Measurements from ENCODE around the gene SGMS1. TPM values are rescaled to one million over a fixed set of nuclear protein-coding genes. Genes with fewer than 3 reads are reported as not detected.

Gene SGMS1
- total and polyA plus RNA-seq, 2 donors (not counting 1 experiment from before 2014, with no cell fraction given) = 10.0 to 43.5 TPM

- H3K4me3 Mint-ChIP-seq = no peak overlapping the region
- ChIA-PET POLR2A (no interaction called here), CTCF (interaction anchor here (1.2 kb wide), 1 partner anchor 102 kb away, joined by 4 read pairs; no protein-coding TSS in a partner anchor)
Measured at GRCh38 chr10:50551894-50552293, 71.9 kb downstream of the SGMS1 start.

More at GRCh38 chr10:50551894-50552293, 71.9 kb downstream of the SGMS1 start:
- Histone ChIP-seq H3K79me2 (ENCODE audit: control insufficient read depth, insufficient read depth, low read length) (peaks cover 91% of the 10 kb centered on the region), H3K4me2 (replicated peaks; ENCODE audit: low read depth, low read length, poor library complexity, severe bottlenecking) (no peak overlapping the region), H3K27ac (ENCODE audit: low read length in 2 of 2) (no peak overlapping the region), H3K9ac (ENCODE audit: low read length) (no peak overlapping the region), H4K20me1 (ENCODE audit: control insufficient read depth, insufficient read depth, low read length, poor library complexity, severe bottlenecking) (peaks cover 32% of the 10 kb centered on the region), H2AFZ (ENCODE audit: insufficient read depth, low read depth, low read length, poor library complexity, severe bottlenecking) (no peak overlapping the region), H3K27me3 (replicated peaks in 1 of 4; ENCODE audit: control extremely low read depth in 1 of 4, control insufficient read depth in 3 of 4, insufficient read depth in 4 of 4, low read length in 3 of 4) (no peaks in the 10 kb centered on the region), H3K4me1 (ENCODE audit: control insufficient read depth in 2 of 2, insufficient read depth in 2 of 2, low read length in 2 of 2) (peaks cover 7 to 13% of the 10 kb centered on the region in 2 donors), H3K36me3 (replicated peaks in 1 of 2; ENCODE audit: control extremely low read depth in 1 of 2, control insufficient read depth in 1 of 2, extremely low read depth in 1 of 2, insufficient read depth in 2 of 2, low read length in 1 of 2) (no peaks in the 10 kb centered on the region), H3K9me3 (ENCODE audit: control extremely low read depth in 1 of 3, control insufficient read depth in 2 of 3, insufficient read depth in 1 of 3, low read length in 2 of 3) (peaks cover 0 to 2% (median 0%) of the 10 kb centered on the region in 3 donors), H3K4me3 (ENCODE audit: control extremely low read depth in 1 of 5, extremely low read depth in 1 of 5, insufficient read depth in 1 of 5, low read depth in 2 of 5, low read length in 4 of 5) (no peak overlapping the region)
- H3K9me3 Mint-ChIP-seq (ENCODE audit: insufficient read depth) = peaks cover 8% of the 10 kb centered on the region
- no peaks in the 10 kb centered on the region for H3K27me3 Mint-ChIP-seq
- intact Hi-C loops (cut with micrococcal nuclease) = no loop called here
- DNase-seq (no peak), ATAC-seq (ENCODE audit: low read depth) (no peak)
- TF ChIP-seq EZH2 (IDR thresholded peaks at IDR 0.05; ENCODE audit: borderline replicate concordance, insufficient read depth, low read depth, low read length, poor library complexity, severe bottlenecking) = no peak
- TF ChIP-seq CTCF (IDR thresholded peaks at IDR 0.05) = no peak
- no CpG with 5 or more reads among the region's 2 CpGs for WGBS (ENCODE audit: insufficient coverage)
- peaks cover 49% of the 10 kb centered on the region for H3K4me1 Mint-ChIP-seq
- no peak overlapping the region for H3K27ac Mint-ChIP-seq
